ENCODE results near the gene OTUD5. TPM values are rescaled to one million over a fixed set of nuclear protein-coding genes. Genes with fewer than 3 reads are reported as not detected.

OTUD5 gene
- total RNA-seq, 1 experiment from 2014 or later = 62.5 TPM

DNA sequence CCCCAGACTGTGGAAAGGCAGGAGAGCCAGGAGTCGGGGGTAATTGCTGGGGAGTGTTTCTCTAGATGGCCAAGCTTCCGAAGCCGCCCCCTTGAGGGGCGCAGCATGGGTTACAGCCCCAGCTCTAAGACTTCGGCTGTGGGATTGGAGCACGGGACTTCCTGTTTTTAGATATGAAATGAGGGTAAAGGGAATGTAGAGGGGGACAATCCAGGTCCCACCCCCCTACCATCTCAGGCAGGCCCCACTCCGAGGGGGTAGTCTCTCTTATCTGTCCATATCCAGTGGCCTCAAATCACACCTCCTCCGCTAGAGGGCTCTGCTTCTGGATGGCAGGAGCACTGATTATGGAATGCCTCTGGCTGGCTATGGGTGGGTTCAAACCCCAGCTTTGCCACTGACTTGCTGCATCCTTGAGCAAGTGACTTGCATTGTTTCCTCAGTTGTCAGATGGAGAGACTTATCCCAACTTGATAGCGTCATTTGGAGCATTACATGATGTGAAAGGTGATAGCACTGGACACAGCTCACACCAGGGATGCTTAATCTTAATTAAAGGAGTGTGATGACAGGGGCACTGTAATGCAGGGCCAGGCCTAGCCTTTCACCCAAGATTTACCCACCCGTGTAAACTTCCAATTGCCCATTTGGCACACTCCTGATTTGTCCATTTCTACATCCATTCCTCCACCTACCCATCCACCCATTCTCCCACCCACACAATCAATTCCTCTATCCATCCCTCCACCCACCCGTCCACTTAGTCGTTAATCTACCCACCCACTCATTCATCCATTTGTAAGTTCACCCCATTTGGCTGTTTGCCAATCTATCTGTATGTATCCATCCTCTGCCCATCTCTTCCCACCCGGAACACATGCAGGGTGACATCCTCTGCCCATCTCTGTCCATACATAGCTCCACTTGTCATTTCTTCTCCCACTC lies 15.1 kb upstream of the OTUD5 start:
- H3K27me3 ChIP-seq (ENCODE audit: insufficient read depth, low read length) = no peaks in the 10 kb centered on the region
- DNase-seq = peak; percentile 73
- Mint-ChIP-seq H3K4me3 (peak overlapping the region; percentile 69 to 84), H3K9me3 (peaks cover 73 to 84% of the 10 kb centered on the region in 2 experiments), H3K27me3 (ENCODE audit: low read depth) (peaks cover 2% of the 10 kb centered on the region; the same call in 1 of the 2 replicates), H3K27ac (peak overlapping the region in 2 of 3 experiments; percentile 48 to 90; a peak in 3 of 7 replicates), H3K4me1 (peaks cover 8 to 9% of the 10 kb centered on the region in 2 experiments; a peak in 3 of 4 replicates), H3K36me3 (ENCODE audit: insufficient read depth in 1 of 3, low read depth in 3 of 3) (peaks cover 12 to 36% (median 25%) of the 10 kb centered on the region in 3 experiments)
- no peaks in the 10 kb centered on the region for H3K9me3 ChIP-seq (ENCODE audit: control insufficient read depth, low read depth, low read length)
- H3K14ac ChIP-seq (ENCODE audit: insufficient read depth, low read length) = no peak overlapping the region
- no peak overlapping the region for H3T11ph ChIP-seq (ENCODE audit: low read length)
- H3K79me1 ChIP-seq (ENCODE audit: insufficient read depth, low read depth, low read length, poor library complexity, severe bottlenecking) = no peaks in the 10 kb centered on the region
- H3K4ac ChIP-seq (ENCODE audit: low read depth, low read length) = no peak overlapping the region
- TF ChIP-seq, protein P1, sequence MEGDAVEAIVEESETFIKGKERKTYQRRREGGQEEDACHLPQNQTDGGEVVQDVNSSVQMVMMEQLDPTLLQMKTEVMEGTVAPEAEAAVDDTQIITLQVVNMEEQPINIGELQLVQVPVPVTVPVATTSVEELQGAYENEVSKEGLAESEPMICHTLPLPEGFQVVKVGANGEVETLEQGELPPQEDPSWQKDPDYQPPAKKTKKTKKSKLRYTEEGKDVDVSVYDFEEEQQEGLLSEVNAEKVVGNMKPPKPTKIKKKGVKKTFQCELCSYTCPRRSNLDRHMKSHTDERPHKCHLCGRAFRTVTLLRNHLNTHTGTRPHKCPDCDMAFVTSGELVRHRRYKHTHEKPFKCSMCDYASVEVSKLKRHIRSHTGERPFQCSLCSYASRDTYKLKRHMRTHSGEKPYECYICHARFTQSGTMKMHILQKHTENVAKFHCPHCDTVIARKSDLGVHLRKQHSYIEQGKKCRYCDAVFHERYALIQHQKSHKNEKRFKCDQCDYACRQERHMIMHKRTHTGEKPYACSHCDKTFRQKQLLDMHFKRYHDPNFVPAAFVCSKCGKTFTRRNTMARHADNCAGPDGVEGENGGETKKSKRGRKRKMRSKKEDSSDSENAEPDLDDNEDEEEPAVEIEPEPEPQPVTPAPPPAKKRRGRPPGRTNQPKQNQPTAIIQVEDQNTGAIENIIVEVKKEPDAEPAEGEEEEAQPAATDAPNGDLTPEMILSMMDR (conservative IDR thresholded peaks at IDR 0.05) = peak; percentile 67
- H3K4me2 ChIP-seq (ENCODE audit: insufficient read depth, insufficient read length, low read length) = peak overlapping the region; percentile 70
- no peaks in the 10 kb centered on the region for H4K20me1 ChIP-seq (ENCODE audit: control insufficient read depth, insufficient read depth, insufficient read length)
- peak overlapping the region; percentile 29 for H3K9ac ChIP-seq (ENCODE audit: extremely low read depth, insufficient read length, low read length)
- H3K23ac ChIP-seq (ENCODE audit: insufficient read length, low read depth, low read length) = no peak overlapping the region
- no peak overlapping the region for H2AK5ac ChIP-seq (ENCODE audit: insufficient read length, low read length)
- no peaks in the 10 kb centered on the region for H3K4me1 ChIP-seq (ENCODE audit: insufficient read depth, low read length)
- no peak overlapping the region for H3K18ac ChIP-seq (ENCODE audit: insufficient read length, low read depth, low read length)
- no peak overlapping the region for H2BK20ac ChIP-seq (ENCODE audit: low read depth, low read length, poor library complexity, severe bottlenecking)
- H2BK12ac ChIP-seq (ENCODE audit: insufficient read length, low read depth, low read length) = no peak overlapping the region
- no peak overlapping the region for H2BK120ac ChIP-seq (ENCODE audit: low read depth, low read length, poor library complexity, severe bottlenecking)
- H3K56ac ChIP-seq (ENCODE audit: insufficient read length, low read depth, low read length) = no peak overlapping the region
- H4K8ac ChIP-seq (replicated peaks; ENCODE audit: insufficient read length, low read depth, low read length) = no peak overlapping the region
- H4K5ac ChIP-seq (ENCODE audit: insufficient read length, low read depth, low read length) = no peak overlapping the region
- H3K27ac ChIP-seq (ENCODE audit: insufficient read length, low read depth, low read length) = no peak overlapping the region
- H3K23me2 ChIP-seq (ENCODE audit: insufficient read length, low read depth, low read length, poor library complexity, severe bottlenecking) = peaks cover 10% of the 10 kb centered on the region
- no peak overlapping the region for H2AFZ ChIP-seq (ENCODE audit: low read length)
- no peak overlapping the region for H4K91ac ChIP-seq (ENCODE audit: insufficient read length, low read depth, low read length)
- H2BK5ac ChIP-seq (ENCODE audit: insufficient read length, low read length) = no peak overlapping the region
- H2BK15ac ChIP-seq (ENCODE audit: low read depth, low read length) = no peak overlapping the region
- H3K79me2 ChIP-seq (ENCODE audit: insufficient read depth, low read length) = no peaks in the 10 kb centered on the region
- 100% methylated on average over 2 of the region's 13 CpGs for WGBS (ENCODE audit: extremely low coverage, insufficient read length, low lambda C conversion rate)
